SH-SY5Y (cell line): ENCODE measurements around the gene IGFBP2.

ENCODE experiments used
- GATA2 ChIP-seq: IDR thresholded peaks from 2 replicates; pipeline ENCODE4 v1.6.1; 2011; ENCODE audit warnings: mild to moderate bottlenecking, low read depth, low read length
- GATA3 ChIP-seq: IDR thresholded peaks from 2 replicates; pipeline ENCODE4 v1.6.1; 2011; ENCODE audit warnings: low read depth, mild to moderate bottlenecking, low read length, moderate library complexity

IGFBP2 gene

DNA sequence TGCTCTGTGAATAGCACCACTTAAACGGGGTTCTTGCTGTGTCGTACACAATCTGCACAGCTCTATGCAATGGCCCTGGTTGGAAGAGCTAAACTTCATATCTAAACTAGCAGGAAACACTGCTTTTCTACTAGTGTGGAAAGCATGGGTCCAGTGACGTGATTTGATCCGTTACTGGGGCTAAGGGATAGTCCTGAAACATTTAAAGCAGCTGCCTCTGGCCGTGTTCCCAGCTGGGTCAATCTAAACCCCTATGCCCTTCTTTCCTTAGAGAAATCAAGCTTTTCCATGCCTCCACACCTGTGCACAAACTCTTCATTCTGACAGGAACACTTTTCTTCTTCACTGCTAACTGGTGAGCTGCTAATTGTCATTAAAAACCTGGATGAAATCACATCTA lies 67.6 kb downstream of the IGFBP2 start:
- TF ChIP-seq GATA3 = no peak

DNA sequence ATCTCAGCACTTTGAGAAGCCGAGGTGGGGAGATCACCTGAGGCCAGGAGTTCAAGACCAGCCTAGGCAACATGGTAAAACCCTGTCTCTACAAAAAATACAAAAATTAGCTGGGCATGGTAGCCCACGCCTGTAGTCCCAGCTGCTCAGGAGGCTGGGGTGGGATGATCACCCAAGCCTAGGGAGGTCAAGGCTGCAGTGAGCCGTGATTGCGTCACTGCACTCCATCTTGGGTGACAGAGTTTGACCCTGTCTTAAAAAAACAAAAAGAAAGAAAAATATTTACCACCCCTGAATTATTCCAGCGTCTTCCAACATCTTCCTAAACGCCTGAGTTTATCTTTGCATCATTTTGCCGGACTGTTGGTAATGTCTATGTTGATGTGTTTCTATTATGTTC lies 68.3 kb downstream of the IGFBP2 start:
- TF ChIP-seq GATA2 = no peak
- no peak for TF ChIP-seq GATA3

DNA sequence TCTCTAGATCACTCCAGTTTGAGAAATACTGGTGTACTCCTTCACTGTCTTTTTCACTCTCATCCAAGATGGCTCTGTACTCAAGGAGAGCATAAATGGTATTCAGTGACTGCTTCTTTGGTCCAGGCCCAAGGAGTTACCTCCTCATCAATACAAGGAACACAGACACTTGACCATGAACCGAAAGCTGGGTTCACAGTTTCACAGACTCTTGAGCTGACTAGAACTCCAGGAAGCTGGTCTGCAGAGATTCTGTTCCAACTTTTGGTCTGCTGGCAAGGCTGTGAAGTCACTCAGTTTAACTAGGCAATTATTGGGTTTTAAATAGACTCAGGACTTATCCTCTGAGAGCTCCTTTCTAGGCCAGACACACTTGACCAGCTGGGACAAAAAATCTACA lies 69.5 kb downstream of the IGFBP2 start:
- no peak for TF ChIP-seq GATA2
- TF ChIP-seq GATA3 = no peak

DNA sequence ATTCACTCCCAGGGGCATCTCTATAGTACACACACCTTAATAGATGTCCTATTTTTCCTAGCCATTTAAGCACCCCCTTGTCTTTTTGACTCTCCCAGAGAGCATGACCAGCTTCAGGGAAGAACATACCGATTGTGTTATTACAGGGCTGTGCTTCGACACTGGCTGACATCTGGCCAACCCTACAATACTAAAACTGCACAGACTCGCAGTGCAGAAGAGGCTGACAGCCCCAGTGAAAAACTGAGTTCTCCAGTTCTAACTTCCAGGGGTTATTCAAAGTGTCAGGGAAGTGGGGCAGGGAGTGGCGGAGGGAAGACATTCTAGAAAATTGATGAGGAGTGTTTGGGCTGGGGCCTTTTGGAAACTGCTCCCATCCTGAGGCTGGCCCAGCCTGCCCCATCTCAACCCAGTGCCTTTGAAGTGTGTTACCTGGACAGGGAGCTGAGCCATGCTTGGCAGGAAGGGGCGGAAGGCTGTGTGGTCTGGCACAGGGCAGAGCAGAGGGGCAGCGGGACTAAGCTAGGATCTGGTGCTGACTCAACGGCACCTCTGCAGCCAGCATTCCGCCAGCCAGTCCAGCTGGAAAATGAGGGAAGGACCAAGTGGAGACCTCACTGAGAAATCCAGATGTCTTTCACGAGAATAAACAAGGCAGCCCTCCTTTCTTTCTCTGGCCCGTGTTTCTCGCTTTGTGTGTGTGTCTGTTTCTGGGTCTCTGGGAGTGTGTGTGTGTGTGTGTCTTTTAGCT lies 77.5 kb downstream of the IGFBP2 start:
- TF ChIP-seq GATA3 (no peak), GATA2 (no peak)

DNA sequence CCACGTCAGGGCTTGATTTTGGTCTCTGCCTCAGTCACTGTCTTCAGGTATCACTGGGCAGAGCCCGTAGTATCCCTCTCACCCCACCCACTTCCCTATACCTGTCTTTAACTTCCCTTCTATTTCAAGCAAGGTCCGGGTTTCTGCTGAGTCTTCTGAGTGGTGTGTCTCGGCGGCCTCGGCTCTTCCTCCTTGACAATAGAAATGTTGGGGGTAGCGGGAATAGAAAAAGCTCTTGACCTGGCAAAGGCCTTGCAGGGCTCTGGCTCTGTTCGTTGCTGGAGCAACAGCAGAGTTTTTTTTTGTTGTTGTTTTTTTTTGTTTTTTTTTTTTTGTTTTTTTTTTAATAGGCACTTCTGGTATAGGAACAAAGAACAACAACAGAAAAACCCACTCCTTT lies 78.1 kb downstream of the IGFBP2 start:
- TF ChIP-seq GATA2 = no peak
- TF ChIP-seq GATA3 = no peak

DNA sequence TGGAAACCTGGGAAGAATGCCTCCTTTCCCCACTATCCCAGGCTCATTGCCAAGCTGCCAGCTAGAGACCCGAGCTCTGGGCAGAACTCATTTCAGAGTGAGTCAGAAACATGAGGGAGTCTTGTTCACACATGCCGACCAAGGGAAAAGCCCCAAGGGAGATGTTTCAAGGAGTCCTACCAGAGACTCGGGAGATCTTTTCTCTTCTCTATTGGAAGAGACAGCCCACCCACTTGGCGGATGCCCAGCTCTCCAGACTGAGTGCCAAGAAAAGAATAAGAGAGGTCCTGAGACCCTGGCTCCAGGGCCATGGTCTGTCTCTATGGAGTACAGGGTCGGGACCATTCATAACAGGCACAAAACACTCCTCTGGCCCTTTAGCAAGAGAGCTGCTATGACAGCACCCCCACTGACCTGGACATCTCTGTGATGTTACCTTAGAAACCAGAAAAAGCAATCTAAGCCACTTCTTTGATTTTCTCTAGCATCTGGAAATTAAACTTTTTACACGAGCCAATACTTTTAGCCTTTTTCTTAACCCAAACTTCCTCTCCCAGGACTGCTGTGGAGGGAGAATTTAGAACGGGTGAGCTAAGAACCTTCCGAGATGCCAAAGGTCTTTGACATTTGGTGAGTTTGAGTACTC lies 80.6 kb downstream of the IGFBP2 start:
- TF ChIP-seq GATA2 = no peak
- TF ChIP-seq GATA3 = no peak
